Uterus (tissue), 2 donors: ENCODE data around the gene NUP210.

Experiments
- CTCF ChIP-seq, 4 experiments: fragments of 200-600 bp in 2 of 4; fragments of 450-650 bp in 2 of 4; sonication (generic) in 2 of 4; IDR thresholded peaks; one replicate each; pipeline ENCODE4 v1.5.1; 2016 to 2019; ENCODE audit warnings: antibody characterized with exemption in 4 of 4, mild to moderate bottlenecking in 2 of 4, moderate library complexity in 1 of 4
- POLR2A ChIP-seq, 2 donors: fragments of 450-650 bp; IDR thresholded peaks; one replicate each; pipeline ENCODE4 v1.6.1; 2016; ENCODE audit warnings: antibody characterized with exemption in 2 of 2, mild to moderate bottlenecking in 1 of 2, moderate library complexity in 1 of 2

- TF ChIP-seq POLR2A (IDR thresholded peaks at IDR 0.05) (no peak), CTCF (IDR thresholded peaks at IDR 0.05) (no peak)
Measured at GRCh38 chr3:13358051-13358450, 62.1 kb downstream of the NUP210 start.
